Caco-2 (cell line): ENCODE results near the gene IARS1. TPM values are rescaled to one million over a fixed set of nuclear protein-coding genes. Genes with fewer than 3 reads are reported as not detected.
A peak's percentile ranks its signal among the peaks of the same experiment; 100 is the strongest.

ENCODE experiments used
- BruUV-seq: library from RNA; stranded (reverse); fragments of 400-500 nt; replicated peaks from 2 replicates; lab custom pipeline; 2021; lab: Mats Ljungman, UMichigan
- CTCF ChIA-PET: fragments of 300-600 bp; sonication (Branson Sonifier 250); formaldehyde crosslinking; loops from one replicate; lab custom pipeline; 2022; ENCODE audit warnings: antibody characterized with exemption; lab: Charles Lee
- POLR2A ChIA-PET: fragments of 300-600 bp; sonication (Branson Sonifier 250); formaldehyde crosslinking; loops from one replicate; lab custom pipeline; 2022; ENCODE audit warnings: antibody characterized with exemption; lab: Charles Lee
- DNase-seq, 2 experiments: peaks; one replicate each; pipeline versions ENCODE4 v3.0.0 to v3.0.0-alpha.2; 2020 to 2022
- H3K27me3 ChIP-seq: replicated peaks from 2 replicates; pipeline ENCODE4 v1.6.0; 2011; ENCODE audit warnings: low read length; ENCODE audit not compliant: control insufficient read depth, insufficient read depth
- H3K36me3 ChIP-seq: 2 replicates; pipeline ENCODE4 v1.5.1; 2011; ENCODE audit warnings: low read length; ENCODE audit not compliant: control insufficient read depth, insufficient read depth
- H3K4me1 ChIP-seq: fragments of 250-450 bp; sonication (Bioruptor Pico); 2 replicates; pipeline ENCODE4 v1.5.1; 2020; ENCODE audit warnings: mild to moderate bottlenecking
- H3K4me3 ChIP-seq: 2 replicates; pipeline ENCODE4 v1.5.1; 2011; ENCODE audit warnings: low read depth, mild to moderate bottlenecking, control low read depth, low read length
- H3K9me3 ChIP-seq: fragments of 250-450 bp; sonication (Bioruptor Pico); 2 replicates; pipeline ENCODE4 v1.5.1; 2020; ENCODE audit warnings: mild to moderate bottlenecking, moderate library complexity
- H3K27ac Mint-ChIP-seq: one replicate; pipeline ENCODE4 v1.8.0; 2022; ENCODE audit warnings: mixed read lengths; ENCODE audit not compliant: unreplicated experiment
- H3K27me3 Mint-ChIP-seq: one replicate; pipeline ENCODE4 v1.8.0; 2022; ENCODE audit warnings: mixed read lengths; ENCODE audit not compliant: insufficient read depth, unreplicated experiment
- H3K36me3 Mint-ChIP-seq: one replicate; pipeline ENCODE4 v1.8.0; 2022; ENCODE audit warnings: mild to moderate bottlenecking, mixed read lengths; ENCODE audit not compliant: insufficient read depth, unreplicated experiment
- H3K4me1 Mint-ChIP-seq: one replicate; pipeline ENCODE4 v1.8.0; 2022; ENCODE audit warnings: low read depth, mixed read lengths; ENCODE audit not compliant: unreplicated experiment
- H3K4me3 Mint-ChIP-seq: one replicate; pipeline ENCODE4 v1.8.0; 2022; ENCODE audit warnings: mild to moderate bottlenecking, moderate library complexity, mixed read lengths; ENCODE audit not compliant: unreplicated experiment
- H3K9me3 Mint-ChIP-seq: one replicate; pipeline ENCODE4 v1.8.0; 2022; ENCODE audit warnings: mixed read lengths; ENCODE audit not compliant: unreplicated experiment
- CTCF ChIP-seq, 2 experiments: fragments of 200-600 bp in 1 of 2; IDR thresholded peaks; 1 replicate in 1 of 2; 2 replicates in 1 of 2; pipeline versions ENCODE4 v1.5.1 to v1.8.0; 2011 to 2022; ENCODE audit warnings: antibody characterized with exemption in 1 of 2, control low read depth in 1 of 2, inconsistent platforms in 1 of 2, low read depth in 1 of 2, low read length in 1 of 2, mild to moderate bottlenecking in 1 of 2, moderate library complexity in 1 of 2; ENCODE audit not compliant: insufficient read depth in 1 of 2, severe bottlenecking in 1 of 2, unreplicated experiment in 1 of 2
- intact Hi-C: fragments of 100-400 bp; cut with micrococcal nuclease; formaldehyde crosslinking; loops from one replicate; pipeline ENCODE4 v1.10.0; 2022; ENCODE audit not compliant: unreplicated experiment
- total RNA-seq: library from RNA; stranded (reverse); gene quantifications from 2 replicates; pipeline ENCODE4 v1.2.3, GENCODE V29; 2022

The IARS1 gene
- total RNA-seq, 1 experiment from 2014 or later: 138 TPM

GRCh38 chr9:92298036-92298435, 4.5 kb upstream of the IARS1 start:
- intact Hi-C loops: no loop called here
- H3K9me3 Mint-ChIP-seq: no peaks in the 10 kb centered on the region
- CTCF ChIA-PET: no interaction called here
- peaks cover 8% of the 10 kb centered on the region; the same call in 1 of the 2 replicates for H3K4me1 ChIP-seq
- no peaks in the 10 kb centered on the region for H3K27me3 Mint-ChIP-seq
- H3K36me3 Mint-ChIP-seq: peaks cover 49% of the 10 kb centered on the region
- H3K27ac Mint-ChIP-seq: no peak overlapping the region
- no peak overlapping the region for H3K4me3 Mint-ChIP-seq
- no peaks in the 10 kb centered on the region for H3K36me3 ChIP-seq
- BruUV-seq: no TSS peak
- H3K9me3 ChIP-seq: no peaks in the 10 kb centered on the region
- no peaks in the 10 kb centered on the region for H3K27me3 ChIP-seq
- POLR2A ChIA-PET: no interaction called here
- DNase-seq: no peak
- no peak overlapping the region for H3K4me3 ChIP-seq
- peaks cover 12% of the 10 kb centered on the region for H3K4me1 Mint-ChIP-seq
- TF ChIP-seq CTCF (IDR thresholded peaks at IDR 0.05; ENCODE audit: insufficient read depth in 1 of 2, low read depth in 1 of 2, low read length in 1 of 2, severe bottlenecking in 1 of 2, unreplicated experiment in 1 of 2): no peak

- ChIA-PET CTCF (no interaction called here), POLR2A (no interaction called here)
- no peak overlapping the region for H3K4me3 ChIP-seq
- Mint-ChIP-seq H3K4me1 (peaks cover 8% of the 10 kb centered on the region), H3K36me3 (peaks cover 46% of the 10 kb centered on the region), H3K4me3 (no peak overlapping the region), H3K9me3 (no peaks in the 10 kb centered on the region), H3K27ac (no peak overlapping the region), H3K27me3 (no peaks in the 10 kb centered on the region)
- H3K4me1 ChIP-seq: peaks cover 5% of the 10 kb centered on the region; the same call in 1 of the 2 replicates
- DNase-seq: no peak
- no TSS peak for BruUV-seq
- H3K27me3 ChIP-seq: no peaks in the 10 kb centered on the region
- no peaks in the 10 kb centered on the region for H3K36me3 ChIP-seq
- no peak for TF ChIP-seq CTCF (IDR thresholded peaks at IDR 0.05; ENCODE audit: insufficient read depth in 1 of 2, low read depth in 1 of 2, low read length in 1 of 2, severe bottlenecking in 1 of 2, unreplicated experiment in 1 of 2)
- intact Hi-C loops: no loop called here
- no peaks in the 10 kb centered on the region for H3K9me3 ChIP-seq
Measured at GRCh38 chr9:92297611-92298010, 4.1 kb upstream of the IARS1 start.

GRCh38 chr9:92295827-92296258, 2.3 kb upstream of the IARS1 start:
- no peak for TF ChIP-seq CTCF (IDR thresholded peaks at IDR 0.05; ENCODE audit: insufficient read depth in 1 of 2, low read depth in 1 of 2, low read length in 1 of 2, severe bottlenecking in 1 of 2, unreplicated experiment in 1 of 2)
- Mint-ChIP-seq H3K9me3 (no peaks in the 10 kb centered on the region), H3K36me3 (peaks cover 48% of the 10 kb centered on the region), H3K27me3 (no peaks in the 10 kb centered on the region), H3K4me1 (peaks cover 7% of the 10 kb centered on the region), H3K4me3 (no peak overlapping the region), H3K27ac (peak overlapping the region; percentile 76)
- ChIA-PET POLR2A (no interaction called here), CTCF (no interaction called here)
- peaks cover 9% of the 10 kb centered on the region; the same call in 1 of the 2 replicates for H3K4me1 ChIP-seq
- intact Hi-C loops: no loop called here
- no peaks in the 10 kb centered on the region for H3K36me3 ChIP-seq
- DNase-seq: peak in 1 of 2 experiments; percentile 1
- no peak overlapping the region for H3K4me3 ChIP-seq
- BruUV-seq: no TSS peak
- H3K9me3 ChIP-seq: no peaks in the 10 kb centered on the region
- no peaks in the 10 kb centered on the region for H3K27me3 ChIP-seq
